Neutrophil (primary cell): ENCODE measurements around the gene CNOT6L.

Experiments
- H3K27ac ChIP-seq: fragments of 200-600 bp; sonication (generic); 2 replicates; pipeline ENCODE4 v1.5.1; 2016; ENCODE audit warnings: mild to moderate bottlenecking, moderate library complexity
- H3K27me3 ChIP-seq: fragments of 200-600 bp; sonication (generic); 2 replicates; pipeline ENCODE4 v1.6.0; 2016; ENCODE audit warnings: mild to moderate bottlenecking
- H3K36me3 ChIP-seq: fragments of 200-600 bp; sonication (generic); 2 replicates; pipeline ENCODE4 v1.5.1; 2017
- H3K4me1 ChIP-seq, 2 experiments: fragments of 200-600 bp in 1 of 2; sonication (generic) in 1 of 2; 1 replicate in 1 of 2; 2 replicates in 1 of 2; pipeline versions ENCODE4 v1.5.1 to v1.6.1; 2013 to 2016; ENCODE audit warnings: low read depth in 1 of 2, low read length in 1 of 2, mild to moderate bottlenecking in 1 of 2, moderate library complexity in 1 of 2; ENCODE audit not compliant: control insufficient read depth in 1 of 2, insufficient read depth in 1 of 2
- H3K4me3 ChIP-seq, 2 experiments: fragments of 200-600 bp in 1 of 2; sonication (generic) in 1 of 2; 1 replicate in 1 of 2; 2 replicates in 1 of 2; pipeline ENCODE4 v1.5.1; 2013 to 2016; ENCODE audit warnings: low read depth in 1 of 2, low read length in 1 of 2, mild to moderate bottlenecking in 1 of 2, moderate library complexity in 1 of 2
- H3K9me3 ChIP-seq: fragments of 200-600 bp; sonication (generic); 2 replicates; pipeline ENCODE4 v1.5.1; 2016
- TF ChIP-seq, protein P1 (sequence below): fragments of 200-600 bp; sonication (generic); IDR thresholded peaks from 2 replicates; pipeline ENCODE4 v1.5.1; 2016; ENCODE audit warnings: antibody characterized with exemption

The CNOT6L gene

DNA sequence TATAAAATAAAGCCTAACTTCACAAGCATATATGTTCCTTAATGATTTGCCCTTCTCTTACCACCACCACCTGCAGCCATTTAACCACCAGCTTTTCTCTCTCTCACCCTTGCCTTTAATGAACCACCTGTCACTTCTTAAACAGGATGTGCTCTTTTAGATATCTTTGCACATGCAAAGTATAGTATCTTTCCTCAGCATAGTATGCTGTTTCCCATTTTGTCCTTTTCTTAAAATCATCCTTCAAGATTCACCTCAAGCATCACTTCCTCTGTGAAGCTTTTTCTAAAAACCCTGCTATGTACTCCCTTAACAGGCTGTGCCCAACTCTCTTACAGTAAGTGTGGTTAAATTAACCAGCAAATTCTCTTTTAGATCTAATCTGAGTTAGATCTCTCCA is 8.2 kb upstream of the CNOT6L start:
- TF ChIP-seq, protein P1, sequence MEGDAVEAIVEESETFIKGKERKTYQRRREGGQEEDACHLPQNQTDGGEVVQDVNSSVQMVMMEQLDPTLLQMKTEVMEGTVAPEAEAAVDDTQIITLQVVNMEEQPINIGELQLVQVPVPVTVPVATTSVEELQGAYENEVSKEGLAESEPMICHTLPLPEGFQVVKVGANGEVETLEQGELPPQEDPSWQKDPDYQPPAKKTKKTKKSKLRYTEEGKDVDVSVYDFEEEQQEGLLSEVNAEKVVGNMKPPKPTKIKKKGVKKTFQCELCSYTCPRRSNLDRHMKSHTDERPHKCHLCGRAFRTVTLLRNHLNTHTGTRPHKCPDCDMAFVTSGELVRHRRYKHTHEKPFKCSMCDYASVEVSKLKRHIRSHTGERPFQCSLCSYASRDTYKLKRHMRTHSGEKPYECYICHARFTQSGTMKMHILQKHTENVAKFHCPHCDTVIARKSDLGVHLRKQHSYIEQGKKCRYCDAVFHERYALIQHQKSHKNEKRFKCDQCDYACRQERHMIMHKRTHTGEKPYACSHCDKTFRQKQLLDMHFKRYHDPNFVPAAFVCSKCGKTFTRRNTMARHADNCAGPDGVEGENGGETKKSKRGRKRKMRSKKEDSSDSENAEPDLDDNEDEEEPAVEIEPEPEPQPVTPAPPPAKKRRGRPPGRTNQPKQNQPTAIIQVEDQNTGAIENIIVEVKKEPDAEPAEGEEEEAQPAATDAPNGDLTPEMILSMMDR: no peak
- no peak overlapping the region for H3K27ac ChIP-seq
- no peaks in the 10 kb centered on the region for H3K36me3 ChIP-seq
- H3K9me3 ChIP-seq: no peaks in the 10 kb centered on the region
- H3K4me1 ChIP-seq: peaks cover under 1 to 5% of the 10 kb centered on the region in 2 experiments
- H3K27me3 ChIP-seq: no peaks in the 10 kb centered on the region
- H3K4me3 ChIP-seq: no peak overlapping the region

DNA sequence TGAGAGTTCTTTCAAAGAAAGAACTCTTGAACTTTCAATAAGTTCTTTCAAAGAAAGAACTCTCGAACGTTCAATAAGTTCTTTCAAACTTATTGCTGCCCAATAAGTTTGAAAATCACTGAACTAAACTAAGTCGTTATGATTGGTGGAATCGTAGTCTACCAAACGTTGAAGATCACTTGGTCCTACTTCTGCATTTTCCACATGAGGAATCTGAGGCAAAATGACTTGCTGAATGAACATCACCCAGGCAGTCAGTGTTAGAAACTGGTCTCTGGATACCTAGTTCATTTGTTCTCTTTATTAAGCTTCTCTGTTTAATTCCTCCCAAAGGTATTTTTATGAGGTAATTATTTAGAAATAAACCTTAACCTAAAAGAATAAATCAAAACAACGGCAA is 7.1 kb upstream of the CNOT6L start:
- H3K4me3 ChIP-seq: no peak overlapping the region
- no peaks in the 10 kb centered on the region for H3K36me3 ChIP-seq
- TF ChIP-seq, protein P1: no peak
- H3K27me3 ChIP-seq: no peaks in the 10 kb centered on the region
- peaks cover 11 to 16% of the 10 kb centered on the region in 2 experiments for H3K4me1 ChIP-seq
- no peak overlapping the region for H3K27ac ChIP-seq
- no peaks in the 10 kb centered on the region for H3K9me3 ChIP-seq

DNA sequence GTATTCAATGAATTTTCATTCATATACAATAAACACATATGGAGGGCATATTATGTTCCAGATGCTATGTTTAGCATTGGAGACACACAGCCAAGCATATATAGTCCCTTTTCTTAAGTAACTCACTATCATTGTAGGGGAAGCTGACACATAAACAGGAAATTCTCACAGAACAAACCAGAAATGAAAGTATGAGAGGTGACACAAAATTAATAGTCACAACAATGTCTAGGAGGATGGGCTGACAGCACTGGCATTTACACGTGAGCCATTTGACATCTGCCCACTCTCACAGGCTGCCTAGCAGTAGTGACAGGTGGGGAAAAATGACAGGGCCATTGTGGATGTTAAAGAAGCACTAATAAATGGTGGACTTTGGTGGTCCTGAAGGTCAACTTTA is 2.6 kb upstream of the CNOT6L start:
- H3K27me3 ChIP-seq: no peaks in the 10 kb centered on the region
- TF ChIP-seq, protein P1: no peak
- H3K36me3 ChIP-seq: no peaks in the 10 kb centered on the region
- H3K4me1 ChIP-seq: peaks cover 35 to 40% of the 10 kb centered on the region in 2 experiments
- no peaks in the 10 kb centered on the region for H3K9me3 ChIP-seq
- peak overlapping the region in 1 of 2 experiments; percentile 98 for H3K4me3 ChIP-seq
- peak overlapping the region; percentile 99 for H3K27ac ChIP-seq

GRCh38 chr4:77820649-77821561 is 1.7 kb upstream of the CNOT6L start:
- no peaks in the 10 kb centered on the region for H3K27me3 ChIP-seq
- H3K27ac ChIP-seq: peak overlapping the region; percentile 99
- H3K36me3 ChIP-seq: no peaks in the 10 kb centered on the region
- H3K4me3 ChIP-seq: peak overlapping the region; percentile 98
- TF ChIP-seq, protein P1: no peak
- H3K4me1 ChIP-seq: peaks cover 35 to 42% of the 10 kb centered on the region in 2 experiments
- H3K9me3 ChIP-seq: no peaks in the 10 kb centered on the region

DNA sequence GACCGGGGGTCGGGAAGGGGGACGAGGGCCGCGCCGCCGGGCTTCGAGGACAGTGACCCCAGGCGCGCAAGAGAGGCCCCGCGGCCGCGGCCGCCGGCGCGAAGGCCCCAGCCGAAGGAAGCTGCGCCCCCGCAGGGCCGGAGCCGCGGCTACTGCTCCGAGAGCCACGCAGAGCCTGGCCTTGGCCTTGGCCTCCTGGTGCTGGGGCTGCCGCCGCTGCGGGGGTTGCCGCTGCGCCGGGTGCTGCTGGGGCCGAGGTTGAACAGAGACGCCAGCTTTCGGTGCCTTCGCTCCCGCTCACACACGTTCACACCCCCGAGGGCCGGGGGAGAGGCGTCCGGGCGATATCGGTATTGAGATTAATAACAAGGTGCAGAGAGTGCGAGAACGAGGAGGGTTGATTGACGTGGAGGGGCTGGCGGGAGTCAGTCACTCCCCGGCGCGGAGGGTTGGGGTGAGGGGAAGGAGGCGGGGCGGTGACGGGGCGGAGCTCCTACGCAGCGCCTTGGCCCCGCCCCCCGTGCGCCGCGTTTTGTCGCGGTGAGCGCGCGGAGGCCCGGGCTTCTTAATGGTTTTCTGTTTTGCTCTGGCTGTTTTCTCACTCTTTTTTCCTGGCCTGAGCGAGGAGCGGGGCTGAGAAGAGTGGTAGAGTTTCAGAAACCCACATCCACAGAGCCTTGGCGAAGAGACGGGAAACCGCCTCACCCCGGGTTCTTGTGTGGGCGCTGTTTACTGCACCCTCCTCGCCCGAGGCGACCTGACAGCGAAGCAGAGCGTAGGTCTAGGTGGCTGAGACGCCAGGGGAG is 878 bp upstream of the CNOT6L start:
- Histone ChIP-seq H3K27ac (peak overlapping the region; percentile 99), H3K4me1 (peaks cover 35 to 51% of the 10 kb centered on the region in 2 experiments), H3K4me3 (peak overlapping the region; percentile 98), H3K9me3 (no peaks in the 10 kb centered on the region), H3K36me3 (no peaks in the 10 kb centered on the region), H3K27me3 (no peaks in the 10 kb centered on the region)
- TF ChIP-seq, protein P1: peak; percentile 18
